ENCODE measurements around the gene FMN1.

- TF ChIP-seq RAD21 (IDR thresholded peaks at IDR 0.05; ENCODE audit: insufficient read depth, low read depth, low read length) (no peak), ETV6 (conservative IDR thresholded peaks at IDR 0.05 in 1 of 2, IDR thresholded peaks at IDR 0.05 in 1 of 2; ENCODE audit: borderline replicate concordance in 1 of 2, low read depth in 1 of 2) (no peak), TCF12 (IDR thresholded peaks at IDR 0.05; ENCODE audit: low read depth, low read length) (no peak), CTCF (IDR thresholded peaks at IDR 0.05 in 2 of 3, conservative IDR thresholded peaks at IDR 0.05 in 1 of 3; ENCODE audit: control insufficient read depth in 2 of 3, extremely low read depth in 1 of 3, insufficient read depth in 1 of 3, low read depth in 3 of 3, low read length in 3 of 3) (no peak), TBL1XR1 (IDR thresholded peaks at IDR 0.05; ENCODE audit: low read depth, low read length) (no peak), REST (IDR thresholded peaks at IDR 0.05; ENCODE audit: low read depth, low read length) (no peak), TAF1 (IDR thresholded peaks at IDR 0.05; ENCODE audit: borderline replicate concordance, low read depth, low read length) (no peak), IRF3 (IDR thresholded peaks at IDR 0.05) (no peak), RELA (IDR thresholded peaks at IDR 0.05; ENCODE audit: borderline replicate concordance, partially characterized antibody) (no peak), NR2C2 (IDR thresholded peaks at IDR 0.05; ENCODE audit: borderline replicate concordance, control insufficient read depth, insufficient read length, low read depth) (no peak), SIN3A (IDR thresholded peaks at IDR 0.05; ENCODE audit: low read depth, low read length) (no peak), ASH2L (IDR thresholded peaks at IDR 0.05; ENCODE audit: borderline replicate concordance, low read depth) (no peak), FOXK2 (IDR thresholded peaks at IDR 0.05) (no peak)
Measured at GRCh38 chr15:33183334-33183733, 11.2 kb downstream of the FMN1 start.

All from GM12878 (cell line).